NCI-H2029 (cell line): Measurements from ENCODE around the gene FH.

ENCODE experiments used
- DNase-seq: peaks from one replicate; lab custom pipeline; 2025; lab: John Stamatoyannopoulos, UW

FH gene

GRCh38 chr1:241519308-241520079, at the start of gene FH:
Gene FH, minus strand, starts transcription at chr1:241519755. Its CDS starts 33 bp downstream, at chr1:241519722.
- DNase-seq = peak; percentile 95

GRCh38 chr1:241560849-241561187, 41.3 kb upstream of the FH start:
- DNase-seq = no peak

GRCh38 chr1:241560146-241560848, 40.7 kb upstream of the FH start:
- DNase-seq = no peak

GRCh38 chr1:241557551-241558193, 38.1 kb upstream of the FH start:
- DNase-seq = no peak

GRCh38 chr1:241557031-241557430, 37.5 kb upstream of the FH start:
- DNase-seq = no peak

- DNase-seq = no peak
Measured at GRCh38 chr1:241555526-241555925, 36.0 kb upstream of the FH start.

GRCh38 chr1:241553886-241554592, 34.5 kb upstream of the FH start:
- no peak for DNase-seq

- no peak for DNase-seq
Measured at GRCh38 chr1:241551759-241552638, 32.4 kb upstream of the FH start.

GRCh38 chr1:241550318-241550717, 30.8 kb upstream of the FH start:
- DNase-seq = no peak

- DNase-seq = no peak
Measured at GRCh38 chr1:241548008-241548407, 28.5 kb upstream of the FH start.

- no peak for DNase-seq
Measured at GRCh38 chr1:241542199-241542907, 22.8 kb upstream of the FH start.

- no peak for DNase-seq
Measured at GRCh38 chr1:241536969-241537368, 17.4 kb upstream of the FH start.

GRCh38 chr1:241536304-241536703, 16.7 kb upstream of the FH start:
- DNase-seq = no peak

GRCh38 chr1:241533326-241534115, 14.0 kb upstream of the FH start:
- no peak for DNase-seq

- DNase-seq = no peak
Measured at GRCh38 chr1:241532864-241533263, 13.3 kb upstream of the FH start.

GRCh38 chr1:241532162-241532531, 12.6 kb upstream of the FH start, which contains the start of gene KMO:
Gene KMO, plus strand, starts transcription at chr1:241532378. Its CDS starts 67 bp downstream, at chr1:241532445.
- DNase-seq = no peak

GRCh38 chr1:241531195-241532161, 11.9 kb upstream of the FH start:
- peak; percentile 54 for DNase-seq

- no peak for DNase-seq
Measured at GRCh38 chr1:241527146-241527545, 7.6 kb upstream of the FH start.

GRCh38 chr1:241525026-241525425, 5.5 kb upstream of the FH start:
- DNase-seq = no peak
